Suppressor macrophage (primary cell): ENCODE measurements around the gene TDG.
A peak's percentile ranks its signal among the peaks of the same experiment; 100 is the strongest.

ENCODE experiments used
- DNase-seq, 4 experiments: peaks; one replicate each; pipeline ENCODE4 v3.0.0-alpha.2; 2020 to 2022
- total RNA-seq, 17 experiments: gene quantifications; one replicate each; lab custom pipeline; 2026; ENCODE audit warnings: mixed read lengths in 6 of 17, inconsistent platforms in 3 of 17; lab: John Stamatoyannopoulos, UW

Gene TDG
- total RNA-seq: 38.7 to 55.7 (median 43.0) reads per million in 17 experiments

- DNase-seq: peak; percentile 96 to 98 (median 98)
These were observed at the start of gene TDG for GRCh38 chr12:103965590-103966504. Gene TDG, plus strand, starts transcription at chr12:103965872. Its CDS starts 166 bp downstream, at chr12:103966038.

DNA sequence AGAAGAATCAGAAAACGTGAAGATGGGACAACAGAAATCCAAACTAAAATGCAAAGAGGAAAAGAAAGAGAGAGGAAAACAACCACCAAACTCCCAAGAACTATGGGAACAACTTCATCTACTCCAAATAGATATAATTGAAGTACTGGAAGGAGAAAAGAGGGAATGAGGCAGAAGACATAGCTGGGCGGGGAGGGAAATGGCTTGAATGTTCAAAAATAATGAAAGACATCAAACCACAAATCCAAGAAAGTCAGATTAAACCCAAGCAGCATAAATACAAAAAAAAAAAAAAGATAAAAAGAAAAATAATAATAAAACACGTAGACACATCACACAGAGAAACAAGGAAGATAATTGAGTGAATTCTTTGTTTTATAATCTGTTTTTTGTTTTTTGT, 47.8 kb upstream of the TDG start:
- DNase-seq: no peak

GRCh38 chr12:103924761-103925641, 40.7 kb upstream of the TDG start:
- DNase-seq: no peak

GRCh38 chr12:103928682-103929045, 37.0 kb upstream of the TDG start:
- DNase-seq: peak; percentile 40 to 69 (median 63)

DNA sequence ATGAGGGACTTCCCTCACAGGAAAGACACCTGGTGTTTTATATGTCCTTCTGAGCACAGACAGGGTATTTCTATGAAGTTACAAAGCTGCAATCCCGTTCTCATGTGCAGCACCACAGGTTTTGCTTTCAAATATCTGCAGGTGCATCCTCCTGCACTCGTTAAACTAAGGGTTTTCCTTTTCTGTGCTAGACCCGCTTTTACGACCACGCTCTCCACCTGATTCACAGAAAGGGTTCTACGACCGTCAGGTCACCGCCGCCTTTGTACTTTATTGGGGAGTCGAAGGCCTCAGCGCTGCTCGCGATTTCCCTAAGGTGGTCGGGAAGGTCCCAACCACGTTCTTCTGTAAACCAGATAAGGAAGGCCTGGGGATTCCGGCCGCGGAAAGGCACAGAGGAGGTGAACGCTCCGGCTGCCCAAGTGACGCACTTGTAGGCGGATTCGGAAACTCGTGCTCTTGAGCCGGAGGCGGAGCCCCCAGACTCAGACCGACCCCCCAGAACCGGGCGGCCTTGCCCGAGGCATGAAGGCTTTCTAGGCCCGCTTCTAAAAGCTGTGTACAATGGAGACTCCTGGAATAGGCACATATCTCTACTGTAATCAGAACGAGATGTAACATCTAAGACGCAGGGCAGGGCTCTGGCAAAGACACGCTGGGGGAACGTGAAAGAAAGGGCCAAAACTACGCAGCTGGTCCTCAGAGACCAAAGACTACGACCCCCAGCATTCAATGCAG, 36.5 kb upstream of the TDG start:
- DNase-seq: peak; percentile 84 to 91 (median 88)

DNA sequence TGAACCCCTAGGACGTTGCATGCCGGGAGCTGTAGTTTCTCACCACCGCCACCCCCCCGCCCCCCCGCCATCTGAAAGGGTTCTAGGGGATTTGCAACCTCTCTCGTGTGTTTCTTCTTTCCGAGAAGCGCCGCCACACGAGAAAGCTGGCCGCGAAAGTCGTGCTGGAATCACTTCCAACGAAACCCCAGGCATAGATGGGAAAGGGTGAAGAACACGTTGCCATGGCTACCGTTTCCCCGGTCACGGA, 36.0 kb upstream of the TDG start:
- DNase-seq: no peak

DNA sequence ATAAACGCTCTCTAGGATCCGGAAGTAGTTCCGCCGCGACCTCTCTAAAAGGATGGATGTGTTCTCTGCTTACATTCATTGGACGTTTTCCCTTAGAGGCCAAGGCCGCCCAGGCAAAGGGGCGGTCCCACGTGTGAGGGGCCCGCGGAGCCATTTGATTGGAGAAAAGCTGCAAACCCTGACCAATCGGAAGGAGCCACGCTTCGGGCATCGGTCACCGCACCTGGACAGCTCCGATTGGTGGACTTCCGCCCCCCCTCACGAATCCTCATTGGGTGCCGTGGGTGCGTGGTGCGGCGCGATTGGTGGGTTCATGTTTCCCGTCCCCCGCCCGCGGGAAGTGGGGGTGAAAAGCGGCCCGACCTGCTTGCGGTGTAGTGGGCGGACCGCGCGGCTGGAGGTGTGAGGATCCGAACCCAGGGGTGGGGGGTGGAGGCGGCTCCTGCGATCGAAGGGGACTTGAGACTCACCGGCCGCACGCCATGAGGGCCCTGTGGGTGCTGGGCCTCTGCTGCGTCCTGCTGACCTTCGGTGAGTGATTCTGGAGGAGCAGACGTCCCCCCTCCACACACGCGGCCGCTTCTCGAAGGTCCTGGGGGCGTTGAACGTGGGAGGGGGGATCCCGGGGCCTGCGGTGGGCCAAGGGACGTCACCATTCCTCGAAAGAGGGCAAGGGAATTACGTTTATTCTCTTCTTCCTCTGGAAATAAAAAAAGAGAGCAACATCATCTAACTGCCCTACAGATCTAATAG, 35.5 kb upstream of the TDG start, which contains the start of gene HSP90B1:
Gene HSP90B1, plus strand, starts transcription at position 377 of the 753 bp plus-strand sequence. Its CDS starts 106 bp downstream, at position 483.
- peak; percentile 99 to 100 (median 100) for DNase-seq

- DNase-seq: peak; percentile 46 to 73 (median 70)
These were observed 34.6 kb upstream of the TDG start for GRCh38 chr12:103930787-103931735.

DNA sequence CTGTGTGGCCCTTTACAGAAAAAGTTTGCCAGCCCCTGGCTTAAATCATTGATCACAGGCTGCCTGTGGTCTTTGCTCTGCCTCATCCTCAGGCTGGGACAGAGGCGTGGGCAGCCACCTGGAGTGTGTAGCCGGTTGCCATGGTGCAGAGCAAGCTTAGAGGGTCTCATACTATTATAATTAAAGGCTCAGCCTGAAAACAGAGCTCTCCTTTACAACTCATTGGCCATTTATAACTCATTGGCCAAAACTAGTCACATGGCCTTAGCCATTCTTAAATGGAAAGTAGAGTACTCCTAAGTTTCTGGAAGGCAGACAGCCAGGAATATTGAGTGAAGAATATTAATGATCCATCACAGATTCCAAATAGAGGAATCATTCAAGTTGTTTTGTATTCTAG, 32.4 kb upstream of the TDG start:
- DNase-seq: no peak

DNA sequence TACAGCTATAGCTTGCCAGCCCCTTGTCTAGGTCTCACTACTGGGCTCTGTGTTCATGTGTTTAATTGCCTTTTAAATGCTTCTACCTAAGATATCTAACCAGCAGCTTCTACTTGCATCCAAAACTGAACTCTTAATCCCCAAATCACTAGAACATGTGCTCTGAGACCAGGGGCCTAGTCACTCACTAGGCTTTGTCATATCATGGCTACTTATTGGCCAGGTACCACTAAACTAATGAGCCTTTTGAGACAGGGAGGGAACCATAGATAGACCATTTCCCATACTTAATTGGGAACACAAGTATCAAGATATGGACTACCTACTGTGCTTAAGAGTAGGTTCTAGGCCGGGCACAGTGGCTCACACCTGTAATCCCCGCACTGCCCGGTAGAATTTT, 29.0 kb upstream of the TDG start:
- no peak for DNase-seq

- no peak for DNase-seq
These were observed 20.7 kb upstream of the TDG start for GRCh38 chr12:103944964-103945363.

GRCh38 chr12:103947871-103948555, 17.7 kb upstream of the TDG start:
- peak in 3 of 4 experiments; percentile 18 to 52 (median 51) for DNase-seq

DNA sequence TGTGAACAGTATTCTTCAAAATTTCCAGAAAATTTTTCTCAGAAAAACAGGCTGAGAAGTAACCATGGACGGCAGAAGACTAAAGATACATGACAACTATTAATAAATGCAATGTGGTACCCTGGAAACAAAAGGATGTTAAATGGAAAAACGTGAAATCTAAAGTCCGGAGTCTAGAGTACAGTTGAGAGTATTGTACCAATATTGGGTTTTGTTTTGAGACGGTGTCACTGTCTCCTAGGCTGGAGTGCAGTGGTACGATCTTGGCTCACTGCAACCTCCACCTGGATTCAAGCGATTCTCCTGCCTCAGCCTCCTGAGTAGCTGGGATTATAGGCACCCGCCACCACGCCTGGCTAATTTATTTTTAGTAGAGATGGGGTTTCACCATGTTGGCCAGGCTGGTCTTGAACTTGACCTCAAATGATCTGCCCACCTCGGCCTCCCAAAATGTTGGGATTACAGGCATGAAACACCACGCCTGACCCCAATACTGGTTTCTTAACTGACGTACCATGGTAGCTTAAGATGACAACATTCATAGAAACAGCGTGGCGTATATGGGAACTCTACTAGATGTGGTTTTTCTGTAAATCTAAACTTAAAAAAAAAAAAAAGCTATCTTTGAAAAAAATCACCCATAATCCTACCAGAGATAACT, 16.8 kb upstream of the TDG start:
- no peak for DNase-seq

DNA sequence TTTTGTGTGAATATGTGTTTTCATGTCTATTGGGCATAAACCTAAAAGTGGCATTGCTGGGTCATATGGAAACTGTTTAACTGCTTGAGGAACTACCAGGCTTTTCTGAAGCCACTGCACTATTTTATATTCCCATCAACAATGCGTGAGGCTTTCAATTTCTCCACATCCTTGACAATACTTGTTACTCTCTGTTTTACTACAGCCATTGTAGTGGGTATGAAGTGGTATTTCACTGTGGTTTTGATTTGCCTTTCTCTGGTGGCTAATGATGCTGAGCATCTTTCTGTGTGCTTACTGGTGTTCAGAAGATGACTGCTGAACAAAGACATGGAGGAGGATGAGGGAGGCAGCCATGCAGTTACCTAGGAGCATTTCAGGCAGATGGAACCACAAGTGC, 13.2 kb upstream of the TDG start:
- no peak for DNase-seq

GRCh38 chr12:103955811-103956508, 9.7 kb upstream of the TDG start:
- no peak for DNase-seq

- peak in 2 of 4 experiments; percentile 43 to 64 for DNase-seq
These were observed 9.1 kb upstream of the TDG start for GRCh38 chr12:103956509-103957027.

DNA sequence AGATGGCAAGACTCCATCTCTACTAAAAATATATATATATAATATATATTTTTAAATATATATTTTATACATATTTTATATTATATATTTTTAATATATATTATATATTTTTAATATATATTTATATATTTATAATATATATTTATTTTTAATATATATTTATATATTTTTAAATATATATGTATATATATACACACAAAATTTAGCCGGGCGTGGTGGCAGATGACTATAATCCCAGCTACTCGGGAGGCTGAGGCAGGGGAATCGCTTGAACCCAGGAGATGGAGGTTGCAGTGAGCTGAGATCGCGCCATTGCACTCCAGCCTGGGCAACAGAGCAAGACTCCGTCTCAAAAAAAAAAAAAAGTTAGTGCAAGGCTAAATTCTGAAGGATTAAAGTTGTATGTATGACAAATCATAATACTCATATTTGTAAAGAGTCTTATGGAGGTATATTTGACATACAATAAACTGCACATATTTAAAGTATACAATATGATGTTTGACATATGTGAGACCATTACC, 7.7 kb upstream of the TDG start:
- no peak for DNase-seq

DNA sequence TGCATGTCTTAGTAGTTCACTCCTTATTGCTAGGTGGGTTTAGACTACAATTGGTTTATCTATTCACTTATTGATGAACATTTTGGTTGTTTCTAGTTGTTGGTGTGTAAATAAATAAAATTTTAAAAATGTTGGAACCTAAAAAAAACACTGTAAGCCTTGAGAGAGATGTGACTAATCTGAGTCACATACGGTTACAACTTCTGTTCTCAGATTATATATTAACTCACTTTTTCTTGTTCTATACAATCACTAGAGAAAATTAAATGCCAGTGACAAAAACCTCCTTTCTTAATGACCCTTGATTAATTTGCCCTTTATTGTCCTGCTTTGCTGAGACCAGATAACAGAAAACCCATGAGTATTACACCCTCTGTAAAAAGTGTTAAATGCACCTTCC, 7.1 kb upstream of the TDG start:
- no peak for DNase-seq
